GM19372 (cell line): ENCODE data around the gene HLF.

ENCODE experiments used
- ATAC-seq: cut with Tn5 transposase; IDR thresholded peaks from one replicate; pipeline ENCODE4 v1.9.1; 2021; ENCODE audit warnings: mild to moderate bottlenecking, low read depth, moderate library complexity; ENCODE audit not compliant: unreplicated experiment

The HLF gene

GRCh38 chr17:55249861-55250260, 14.9 kb upstream of the HLF start:
- no peak for ATAC-seq

DNA sequence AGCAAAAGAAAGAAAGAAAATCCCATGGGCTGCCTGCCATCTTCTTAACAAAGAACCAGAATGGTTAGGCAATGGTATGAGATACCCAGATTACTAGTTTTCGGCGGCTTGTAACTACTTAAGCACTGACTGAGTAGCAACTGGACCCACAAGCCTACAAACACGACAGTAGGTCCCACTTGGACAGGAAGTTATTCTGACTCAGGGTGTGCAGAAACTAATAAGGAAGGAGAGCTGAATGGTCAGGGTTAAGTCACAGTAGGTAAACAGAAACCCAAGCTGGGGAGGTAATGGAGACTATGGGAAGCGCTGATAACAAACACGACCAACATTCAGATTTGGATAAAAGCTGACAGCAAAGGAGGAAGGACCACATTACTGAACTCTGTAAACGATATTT, 10.4 kb upstream of the HLF start:
- no peak for ATAC-seq

DNA sequence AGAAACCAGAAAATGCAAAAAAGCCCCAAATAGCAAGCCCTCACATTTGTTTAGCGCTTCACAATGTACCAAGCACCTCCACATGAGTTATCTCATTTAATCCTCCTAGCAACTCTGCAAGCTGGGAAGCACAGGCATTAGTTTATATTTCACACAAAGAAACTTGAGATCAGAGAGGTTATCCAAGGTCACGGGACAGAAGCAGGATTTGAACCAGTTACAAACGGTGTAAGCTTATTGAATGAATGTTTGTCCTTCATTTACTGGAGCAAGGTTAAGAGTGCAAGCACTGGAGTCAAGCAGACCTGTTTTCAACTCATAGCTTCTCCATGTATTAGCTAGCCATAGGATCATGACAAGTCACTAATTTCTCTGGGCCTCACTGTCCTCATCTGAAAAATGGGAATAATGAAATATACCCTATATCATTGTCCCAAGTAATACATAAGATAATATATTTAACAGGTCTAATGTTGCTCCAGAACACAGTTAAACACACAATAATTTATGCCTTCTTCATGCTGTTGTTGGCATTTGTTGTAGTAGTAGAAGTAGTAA, 6.1 kb upstream of the HLF start:
- ATAC-seq, result no peak

DNA sequence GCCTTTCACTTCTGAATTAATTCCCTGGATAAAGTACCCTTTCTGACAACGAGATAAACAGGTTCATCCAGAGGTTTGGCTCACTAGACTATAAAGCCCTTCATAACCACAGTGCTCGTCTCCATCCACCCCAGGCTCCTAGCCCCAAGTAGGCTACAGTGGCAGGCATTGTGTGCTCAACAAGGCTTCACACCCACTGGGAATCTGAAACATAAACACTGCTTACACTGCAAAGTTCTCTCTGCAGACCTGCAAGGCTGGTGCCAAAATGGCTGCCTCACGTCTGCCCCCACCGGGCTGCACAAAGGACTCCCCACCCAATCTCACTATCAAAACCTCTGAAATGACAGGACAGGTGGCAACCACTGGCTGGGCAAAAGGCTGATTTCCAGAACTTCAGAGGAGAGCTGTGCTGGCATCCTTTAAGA, 5.1 kb upstream of the HLF start:
- ATAC-seq, result no peak

- ATAC-seq, result no peak
Measured at GRCh38 chr17:55261311-55261710, 3.4 kb upstream of the HLF start.

- no peak for ATAC-seq
Measured at GRCh38 chr17:55263569-55264277, 1.0 kb upstream of the HLF start.

DNA sequence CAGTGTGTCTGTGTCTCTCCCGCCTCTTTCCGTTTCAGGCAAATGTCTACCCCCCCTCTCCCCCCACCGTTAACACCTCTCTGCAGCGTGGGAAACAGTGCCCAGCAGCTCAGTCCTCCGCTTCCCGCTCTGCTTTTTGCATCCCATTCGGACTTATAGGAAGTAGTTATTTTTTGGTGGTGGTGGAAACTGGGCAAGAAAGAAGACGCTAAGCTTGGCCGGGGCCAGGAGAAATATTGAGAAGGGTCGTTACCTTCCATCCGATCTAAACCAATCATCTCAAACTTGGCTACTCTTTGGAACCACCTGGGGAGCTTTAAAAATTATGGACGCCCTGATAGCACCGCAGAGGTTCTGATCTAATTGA, 499 bp upstream of the HLF start:
- ATAC-seq, result no peak

DNA sequence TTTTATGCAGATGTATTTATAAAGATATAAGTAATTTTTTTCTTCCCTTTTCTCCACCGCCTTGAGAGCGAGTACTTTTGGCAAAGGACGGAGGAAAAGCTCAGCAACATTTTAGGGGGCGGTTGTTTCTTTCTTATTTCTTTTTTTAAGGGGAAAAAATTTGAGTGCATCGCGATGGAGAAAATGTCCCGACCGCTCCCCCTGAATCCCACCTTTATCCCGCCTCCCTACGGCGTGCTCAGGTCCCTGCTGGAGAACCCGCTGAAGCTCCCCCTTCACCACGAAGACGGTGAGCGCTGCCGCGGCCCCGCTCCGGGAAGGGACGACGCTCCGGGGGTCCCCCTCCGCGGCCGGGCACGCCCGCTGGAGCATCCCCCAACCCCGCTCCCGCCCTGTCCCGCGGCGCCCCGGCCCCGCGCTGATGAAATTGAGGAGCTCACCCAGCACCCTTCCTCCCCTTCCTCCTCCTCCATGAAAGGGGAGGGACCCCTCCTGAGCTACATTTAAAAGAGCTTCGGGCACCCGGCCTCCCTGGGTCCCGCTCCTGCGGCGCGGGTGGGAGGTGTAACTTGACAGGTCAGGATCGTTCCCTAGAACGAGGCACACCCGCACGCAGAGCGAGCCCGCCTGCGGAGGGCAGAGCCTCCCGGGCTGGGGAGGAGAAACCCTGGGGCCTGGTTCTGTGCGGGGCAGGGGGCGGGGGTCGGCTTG, 706 bp downstream of the HLF start:
- ATAC-seq, result no peak

DNA sequence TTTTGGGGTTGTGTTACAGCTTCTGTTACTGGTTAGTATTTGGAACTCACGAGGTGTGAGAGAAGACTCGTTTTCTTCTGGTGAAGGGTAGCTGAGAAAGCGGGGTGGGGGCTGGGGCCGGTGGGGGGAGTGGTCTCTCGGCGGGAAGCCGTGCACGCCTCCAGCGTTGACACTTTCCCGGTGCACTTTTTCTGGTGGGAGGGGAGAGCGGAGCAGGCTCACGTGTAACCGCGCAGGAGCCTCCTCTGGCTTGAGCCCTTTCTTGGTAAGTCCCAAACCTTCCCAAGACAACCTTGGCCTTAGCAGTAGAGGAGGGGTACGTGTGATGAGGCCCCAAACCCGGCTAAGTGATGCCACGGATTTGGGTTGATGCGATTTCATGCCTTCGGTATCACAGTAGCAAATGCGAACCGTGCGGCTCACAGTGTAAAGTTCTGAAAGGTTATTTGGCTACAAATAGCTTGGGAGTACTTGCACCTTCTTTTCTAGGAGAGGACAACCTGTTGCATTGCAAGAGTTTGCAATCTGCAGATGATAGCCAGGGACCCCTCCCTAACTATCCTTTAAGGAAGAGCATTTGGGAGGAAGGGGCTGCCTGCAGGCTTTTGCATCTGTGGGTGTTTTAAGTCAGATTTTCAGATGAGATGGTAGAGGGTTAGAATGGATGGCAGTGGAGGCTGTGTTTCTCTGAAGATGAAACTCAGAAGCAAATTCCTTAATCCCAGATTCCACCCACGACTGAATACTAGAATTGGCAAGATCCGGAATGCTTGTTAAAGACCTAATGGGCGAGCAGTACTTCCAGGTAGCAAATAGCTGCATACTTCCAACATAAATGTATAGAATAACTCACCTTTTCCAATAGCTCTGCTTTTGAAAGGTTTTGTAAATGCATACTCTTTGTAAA, 1.5 kb downstream of the HLF start:
- no peak for ATAC-seq

DNA sequence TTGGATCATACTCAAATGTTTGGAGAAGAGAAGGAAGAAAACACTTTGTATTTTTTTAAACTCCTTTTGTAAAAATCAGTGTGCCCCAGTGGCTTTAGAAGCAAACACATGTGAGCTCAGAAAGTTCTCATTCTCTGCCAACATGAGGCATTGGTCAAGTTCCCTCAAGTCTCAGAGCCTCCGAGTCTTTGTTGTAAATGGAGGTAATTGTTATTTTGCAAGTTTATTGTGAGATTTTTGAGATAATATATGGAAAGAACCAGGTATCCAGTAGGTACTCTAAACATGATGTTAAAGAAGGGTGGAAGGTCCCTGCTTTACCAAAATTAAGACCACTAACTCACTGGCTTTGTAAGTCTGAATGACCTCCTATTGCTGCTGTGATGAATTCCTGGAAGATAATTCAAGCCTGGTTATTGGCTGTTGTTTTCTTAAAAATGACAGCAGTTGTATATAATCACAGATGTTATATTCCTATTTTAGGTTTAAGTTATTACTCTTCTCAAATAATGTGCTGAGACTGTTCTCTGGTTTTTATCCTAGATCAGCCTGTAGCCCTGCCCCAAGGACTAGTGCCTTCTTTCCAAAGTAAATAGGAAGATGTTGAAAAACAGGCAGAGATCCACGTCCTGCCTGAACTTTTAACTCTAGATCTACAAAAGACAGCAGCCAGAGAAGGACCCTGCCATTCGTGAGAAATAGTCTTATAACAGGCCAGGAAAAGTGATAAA, 2.4 kb downstream of the HLF start:
- ATAC-seq, result no peak

DNA sequence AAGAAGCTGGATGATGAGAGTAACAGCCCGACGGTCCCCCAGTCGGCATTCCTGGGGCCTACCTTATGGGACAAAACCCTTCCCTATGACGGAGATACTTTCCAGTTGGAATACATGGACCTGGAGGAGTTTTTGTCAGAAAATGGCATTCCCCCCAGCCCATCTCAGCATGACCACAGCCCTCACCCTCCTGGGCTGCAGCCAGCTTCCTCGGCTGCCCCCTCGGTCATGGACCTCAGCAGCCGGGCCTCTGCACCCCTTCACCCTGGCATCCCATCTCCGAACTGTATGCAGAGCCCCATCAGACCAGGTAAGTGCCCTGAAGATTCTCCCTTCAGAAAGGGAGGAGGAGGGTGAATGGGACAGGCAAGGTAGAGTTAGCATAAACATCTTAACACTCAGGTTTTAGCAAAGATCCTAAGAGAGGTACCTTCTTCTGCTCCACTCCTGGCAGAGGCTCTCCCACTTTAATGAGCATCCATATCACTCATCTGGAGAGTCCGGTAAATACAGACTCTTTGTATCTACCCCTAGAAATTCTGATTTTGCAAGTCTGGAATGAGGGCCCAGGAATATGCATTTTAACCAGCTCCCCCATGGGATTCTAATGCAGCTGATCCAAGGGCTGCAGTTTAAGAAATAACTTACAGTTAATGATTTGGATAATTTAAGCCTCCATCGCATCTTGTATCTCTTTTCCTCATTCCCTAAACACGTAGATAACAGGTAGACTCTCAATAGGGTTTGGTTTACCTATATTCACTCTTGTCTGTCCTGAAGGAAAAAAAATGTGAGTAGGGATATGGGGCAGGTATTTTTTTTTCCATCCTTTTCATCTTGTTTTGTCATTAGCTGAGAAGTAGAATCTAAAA, 3.3 kb downstream of the HLF start:
- ATAC-seq, result no peak

DNA sequence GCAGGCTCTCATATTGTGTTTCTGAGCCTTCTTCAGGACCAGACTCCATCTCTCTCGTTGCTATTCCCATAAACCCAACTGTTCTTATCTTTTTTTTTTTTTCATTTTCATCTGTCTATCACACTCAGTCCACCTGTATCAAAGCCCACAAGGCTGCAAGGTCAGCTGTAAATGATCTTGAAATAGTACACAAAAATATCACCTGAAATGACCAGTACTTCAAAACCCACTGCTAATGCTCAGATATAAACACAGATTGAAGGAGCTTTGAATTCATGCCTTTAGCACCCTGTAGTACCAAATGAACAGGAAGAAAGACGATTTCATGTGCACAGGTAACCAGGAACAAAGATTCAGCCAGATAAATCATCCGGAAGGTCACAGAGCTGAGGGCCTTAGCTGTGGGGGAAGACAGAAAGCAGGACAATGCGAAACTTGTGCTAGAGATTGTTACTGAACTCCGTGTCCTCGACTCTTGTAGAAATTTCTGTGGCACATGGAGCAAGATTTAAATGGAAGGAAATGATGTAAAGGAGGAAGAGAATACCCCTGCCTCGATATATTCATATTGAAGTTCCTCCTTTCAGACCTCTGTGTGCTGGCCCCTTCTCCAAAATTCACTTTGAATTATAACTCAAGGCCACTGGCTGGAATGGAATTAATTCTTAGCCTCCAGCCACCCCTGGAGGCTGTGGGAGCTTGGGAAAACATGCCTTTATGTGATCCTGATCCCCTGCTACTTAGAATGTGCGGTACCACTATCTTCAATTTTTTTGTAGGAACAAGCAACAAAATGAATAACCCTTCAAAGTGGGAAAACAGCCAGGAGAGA, 4.1 kb downstream of the HLF start:
- ATAC-seq, result no peak

- no peak for ATAC-seq
Measured at GRCh38 chr17:55269894-55270293, 5.1 kb downstream of the HLF start.

DNA sequence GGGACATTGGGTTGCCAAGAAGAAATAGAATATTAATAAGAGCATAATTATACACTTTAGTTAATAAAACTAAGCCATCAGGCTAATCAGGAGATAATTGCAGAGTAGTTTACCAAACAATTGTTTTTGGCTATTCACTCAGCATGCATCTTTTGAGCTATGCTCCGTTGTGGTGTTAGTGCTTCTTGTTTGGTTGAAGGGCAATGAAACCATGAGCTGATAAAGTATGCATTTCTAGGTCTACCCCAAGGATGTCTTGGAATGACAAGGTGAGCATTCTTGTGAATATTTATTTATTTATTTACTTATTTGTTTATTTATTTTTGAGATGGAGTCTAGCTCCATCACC, 6.4 kb downstream of the HLF start:
- ATAC-seq, result no peak

DNA sequence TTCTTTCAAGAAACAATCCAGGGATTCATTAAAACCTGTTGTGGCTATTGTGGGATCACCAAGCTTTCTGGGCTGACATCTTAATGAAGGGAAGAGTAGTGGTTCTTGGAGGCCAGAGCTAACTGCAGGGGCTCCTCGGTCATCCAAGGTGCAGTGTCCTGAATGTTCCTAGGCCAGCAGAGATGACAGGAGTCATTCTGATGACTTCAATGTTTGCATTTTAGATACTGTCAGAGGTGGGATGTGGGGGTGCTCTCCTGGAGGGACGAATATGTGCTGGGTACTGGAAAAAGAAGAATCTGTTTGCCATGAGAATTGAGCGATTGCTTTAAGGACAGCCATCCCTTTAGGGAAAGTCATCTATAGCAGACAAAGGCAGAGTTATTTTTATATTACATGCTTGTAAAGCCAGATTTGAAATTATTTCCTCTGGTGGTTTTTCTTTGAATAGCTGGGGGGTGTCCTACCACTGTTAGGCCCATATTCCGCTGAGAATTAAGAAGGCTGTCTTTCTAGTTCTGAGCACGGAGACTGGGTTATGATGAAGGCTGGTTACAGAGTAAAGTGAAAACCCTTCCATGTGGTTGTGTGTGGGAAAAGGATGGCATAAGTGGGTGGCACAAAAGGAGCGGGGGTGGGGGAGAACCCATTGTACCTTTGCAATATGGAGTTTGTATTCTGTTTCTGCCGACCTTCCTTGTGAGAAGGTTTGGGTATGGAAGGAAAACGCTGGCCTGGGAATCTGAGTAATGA, 7.4 kb downstream of the HLF start:
- ATAC-seq, result no peak

- ATAC-seq, result no peak
Measured at GRCh38 chr17:55272711-55273578, 8.2 kb downstream of the HLF start.
